Left lung (tissue), 10 donors: ENCODE measurements around the gene ITGA1. TPM values are rescaled to one million over a fixed set of nuclear protein-coding genes. Genes with fewer than 3 reads are reported as not detected.

Source experiments
- ATAC-seq: fragments of 200-7000 bp; cut with Tn5 transposase; one replicate; pipeline ENCODE4 v1.9.1; 2020; ENCODE audit warnings: moderate library complexity
- DNase-seq, 4 donors: peaks; one replicate each; pipeline ENCODE4 v3.0.0-alpha.2; 2013 to 2020
- H3K27ac ChIP-seq, 2 donors: fragments of 200-600 bp; sonication (generic) in 1 of 2; one replicate each; pipeline versions ENCODE4 v1.5.0 to v1.8.0; 2020 to 2021
- H3K27me3 ChIP-seq, 2 donors: fragments of 200-600 bp; sonication (generic) in 1 of 2; one replicate each; pipeline versions ENCODE4 v1.5.0 to v1.8.0; 2020 to 2021
- H3K36me3 ChIP-seq, 2 donors: fragments of 200-600 bp; sonication (generic) in 1 of 2; one replicate each; pipeline versions ENCODE4 v1.5.0 to v1.8.0; 2020 to 2021
- H3K4me1 ChIP-seq, 2 donors: fragments of 200-600 bp; one replicate each; pipeline ENCODE4 v1.8.0; 2021
- H3K4me3 ChIP-seq, 2 donors: fragments of 200-600 bp; sonication (generic) in 1 of 2; one replicate each; pipeline versions ENCODE4 v1.5.0 to v1.8.0; 2020 to 2021; ENCODE audit warnings: mild to moderate bottlenecking in 1 of 2
- H3K9me3 ChIP-seq, 2 donors: fragments of 200-600 bp; sonication (generic) in 1 of 2; one replicate each; pipeline versions ENCODE4 v1.5.0 to v1.8.0; 2020 to 2021
- CTCF ChIP-seq, 2 donors: fragments of 200-600 bp; sonication (generic) in 1 of 2; IDR thresholded peaks; one replicate each; pipeline versions ENCODE4 v1.5.0 to v1.8.0; 2021; ENCODE audit warnings: antibody characterized with exemption in 2 of 2
- intact Hi-C, 2 donors: fragments of 100-400 bp; cut with DNase I; formaldehyde crosslinking; loops; one replicate each; pipeline versions ENCODE4 v1.11.2 to v1.14.2; 2022
- polyA plus RNA-seq, 6 donors: library from polyadenylated mRNA; unstranded; fragments of 120-200 nt; gene quantifications; one replicate each; pipeline ENCODE4 v1.2.1, GENCODE V29; 2013; ENCODE audit not compliant: insufficient read length in 6 of 6
- total RNA-seq, 2 donors: library from RNA; stranded (reverse); fragmentation: NEBNext Ultra II Directional; extraction: Animal tissue kit (Norgen Biotek cat#: 25700); gene quantifications; one replicate each; pipeline ENCODE4 v1.2.1, GENCODE V29; 2021
- donor health status: DM: no; HTN: yes; CAD: no.
- donor health status: DM: no; HTN: no; CAD: no.

Gene ITGA1
- total and polyA plus RNA-seq, 8 donors, result 67.8 to 127 (median 88.2) TPM

GRCh38 chr5:52837591-52838001 lies 49.9 kb downstream of the ITGA1 start:
- ATAC-seq, result no peak
- TF ChIP-seq CTCF (IDR thresholded peaks at IDR 0.05), result no peak
- peak overlapping the region; percentile 29 to 80 for H3K27ac ChIP-seq

GRCh38 chr5:52838326-52839015 lies 50.8 kb downstream of the ITGA1 start:
- intact Hi-C loops, result no loop called here
- ATAC-seq, result no peak
- H3K27ac ChIP-seq, result peak overlapping the region in 1 of 2 donors; percentile 80
- H3K36me3 ChIP-seq, result no peaks in the 10 kb centered on the region
- no peaks in the 10 kb centered on the region for H3K9me3 ChIP-seq
- DNase-seq, result no peak
- no peak for TF ChIP-seq CTCF (IDR thresholded peaks at IDR 0.05)
- no peaks in the 10 kb centered on the region for H3K27me3 ChIP-seq
- H3K4me1 ChIP-seq, result peaks cover under 1 to 5% of the 10 kb centered on the region in 2 donors
- H3K4me3 ChIP-seq, result no peak overlapping the region

More at GRCh38 chr5:52837591-52838001, 49.9 kb downstream of the ITGA1 start:
- no peak for DNase-seq
- Histone ChIP-seq H3K27me3 (no peaks in the 10 kb centered on the region), H3K9me3 (no peaks in the 10 kb centered on the region), H3K4me3 (no peak overlapping the region), H3K4me1 (peaks cover 0 to 5% of the 10 kb centered on the region in 2 donors), H3K36me3 (no peaks in the 10 kb centered on the region)
- intact Hi-C loops, result no loop called here

- H3K27ac ChIP-seq, result no peak overlapping the region
- H3K4me1 ChIP-seq, result peaks cover 5% of the 10 kb centered on the region in 2 donors
- no peak overlapping the region for H3K4me3 ChIP-seq
- no peaks in the 10 kb centered on the region for H3K27me3 ChIP-seq
- TF ChIP-seq CTCF (IDR thresholded peaks at IDR 0.05), result no peak
- H3K36me3 ChIP-seq, result no peaks in the 10 kb centered on the region
- DNase-seq (no peak), ATAC-seq (no peak)
- intact Hi-C loops, result no loop called here
- H3K9me3 ChIP-seq, result no peaks in the 10 kb centered on the region
These were observed 51.6 kb downstream of the ITGA1 start for GRCh38 chr5:52839285-52839684.

GRCh38 chr5:52840277-52841050 lies 52.7 kb downstream of the ITGA1 start:
- DNase-seq (peak in 1 of 4 donors; percentile 42), ATAC-seq (peak; percentile 42)
- Histone ChIP-seq H3K27ac (peak overlapping the region; percentile 15 to 64), H3K4me3 (no peak overlapping the region), H3K9me3 (no peaks in the 10 kb centered on the region), H3K36me3 (no peaks in the 10 kb centered on the region), H3K27me3 (no peaks in the 10 kb centered on the region), H3K4me1 (peaks cover 5 to 16% of the 10 kb centered on the region in 2 donors)
- TF ChIP-seq CTCF (IDR thresholded peaks at IDR 0.05), result no peak
- intact Hi-C loops, result no loop called here

- H3K4me1 ChIP-seq, result peaks cover 5 to 17% of the 10 kb centered on the region in 2 donors
- H3K36me3 ChIP-seq, result no peaks in the 10 kb centered on the region
- no peaks in the 10 kb centered on the region for H3K27me3 ChIP-seq
- ATAC-seq (no peak), DNase-seq (no peak)
- intact Hi-C loops, result no loop called here
- TF ChIP-seq CTCF (IDR thresholded peaks at IDR 0.05), result no peak
- peak overlapping the region in 1 of 2 donors; percentile 64 for H3K27ac ChIP-seq
- H3K9me3 ChIP-seq, result no peaks in the 10 kb centered on the region
- no peak overlapping the region for H3K4me3 ChIP-seq
These were observed 53.4 kb downstream of the ITGA1 start for GRCh38 chr5:52841114-52841513.
